Transverse colon (tissue), 4 donors: Measurements from ENCODE around the gene ANKS1B. TPM values are rescaled to one million over a fixed set of nuclear protein-coding genes. Genes with fewer than 3 reads are reported as not detected.

Experiments
- DNase-seq: peaks from one replicate; pipeline ENCODE4 v3.0.0-alpha.2; 2019
- H3K27ac ChIP-seq, 4 donors: fragments of 200-600 bp; sonication (generic); 2 replicates each; pipeline ENCODE4 v1.5.1; 2016 to 2018; ENCODE audit warnings: inconsistent platforms in 4 of 4
- H3K27me3 ChIP-seq: fragments of 200-600 bp; sonication (generic); 2 replicates; pipeline ENCODE4 v1.5.1; 2017; ENCODE audit warnings: inconsistent platforms
- H3K36me3 ChIP-seq, 4 donors: fragments of 200-600 bp; sonication (generic); 2 replicates each; pipeline ENCODE4 v1.5.1; 2017 to 2019; ENCODE audit warnings: inconsistent platforms in 4 of 4
- H3K4me1 ChIP-seq, 4 donors: fragments of 200-600 bp; sonication (generic); 2 replicates each; pipeline ENCODE4 v1.5.1; 2017 to 2020; ENCODE audit warnings: inconsistent platforms in 4 of 4
- H3K4me3 ChIP-seq, 4 donors: fragments of 200-600 bp; sonication (generic); 1 replicate in 1 of 4; 2 replicates in 3 of 4; pipeline versions ENCODE4 v1.5.1 to v1.6.1; 2017 to 2019; ENCODE audit warnings: inconsistent platforms in 4 of 4
- H3K9me3 ChIP-seq, 2 donors: fragments of 200-600 bp; sonication (generic); 2 replicates each; pipeline ENCODE4 v1.5.1; 2017 to 2019; ENCODE audit warnings: inconsistent platforms in 2 of 2
- CTCF ChIP-seq, 5 experiments: fragments of 200-600 bp in 3 of 5; fragments of 450-650 bp in 2 of 5; sonication (generic) in 3 of 5; IDR thresholded peaks; 1 replicate in 2 of 5; 2 replicates in 3 of 5; pipeline ENCODE4 v1.5.1; 2016 to 2017; ENCODE audit warnings: antibody characterized with exemption in 5 of 5, inconsistent platforms in 3 of 5, mild to moderate bottlenecking in 2 of 5, moderate library complexity in 1 of 5
- EP300 ChIP-seq: sonication (generic); formaldehyde crosslinking; IDR thresholded peaks from one replicate; pipeline ENCODE4 v1.6.1; 2017; ENCODE audit warnings: antibody characterized with exemption, low read depth
- POLR2A ChIP-seq: fragments of 450-650 bp; IDR thresholded peaks from one replicate; pipeline ENCODE4 v1.6.1; 2016; ENCODE audit warnings: antibody characterized with exemption, mild to moderate bottlenecking, moderate library complexity
- POLR2AphosphoS5 ChIP-seq, 3 donors: sonication (generic); formaldehyde crosslinking; IDR thresholded peaks; one replicate each; pipeline ENCODE4 v1.6.1; 2016; ENCODE audit warnings: antibody characterized with exemption in 3 of 3
- WGBS, 2 donors: methylation state at CpG; one replicate each; pipeline ENCODE4 v1.1.5; 2018; ENCODE audit warnings: low coverage in 1 of 2; 5-methylcytosine and 5-hydroxymethylcytosine counted together
- in situ Hi-C, 4 donors: fragments of 200-750 bp; cut with MboI; loops; one replicate each; pipeline versions ENCODE4 v1.15.0 to v1.15.1; 2017; ENCODE audit warnings: low sequenced_read_pairs in 3 of 4, low pct_ligation_motif_present in 1 of 4, low pct_unique_long_range_greater_than_20kb in 1 of 4
- intact Hi-C: fragments of 100-400 bp; cut with DNase I; formaldehyde crosslinking; loops from one replicate; pipeline ENCODE4 v1.15.1; 2023; ENCODE audit warnings: low total_unique reads
- total RNA-seq, 4 donors: library from RNA; depleted of rRNA; stranded (reverse); fragments of >200 nt; gene quantifications; one replicate each; pipeline ENCODE4 v1.1.0, GENCODE V29; 2016

ANKS1B gene
- total RNA-seq, 4 donors from 2014 or later = 1.4 to 6.4 (median 3.5) TPM; not detected in 1

- 78 to 93% methylated on average over 2 to 3 of the region's 3 CpGs for WGBS, 2 donors
- no peaks in the 10 kb centered on the region for H3K4me1 ChIP-seq
- H3K9me3 ChIP-seq = no peaks in the 10 kb centered on the region
- intact Hi-C loops = no loop called here
- TF ChIP-seq CTCF (IDR thresholded peaks at IDR 0.05) (no peak), POLR2AphosphoS5 (IDR thresholded peaks at IDR 0.05) (no peak)
- H3K27ac ChIP-seq = no peak overlapping the region
- DNase-seq = no peak
- no peaks in the 10 kb centered on the region for H3K27me3 ChIP-seq
- no peak overlapping the region for H3K4me3 ChIP-seq
- in situ Hi-C loops = no loop called here
- H3K36me3 ChIP-seq = no peaks in the 10 kb centered on the region
Measured at GRCh38 chr12:99713946-99714520, 270.7 kb downstream of the ANKS1B start.

- no peak overlapping the region for H3K4me3 ChIP-seq
- in situ Hi-C loops (no loop called here), intact Hi-C loops (no loop called here)
- DNase-seq = no peak
- H3K27ac ChIP-seq = no peak overlapping the region
- H3K9me3 ChIP-seq = no peaks in the 10 kb centered on the region
- H3K4me1 ChIP-seq = no peaks in the 10 kb centered on the region
- no peaks in the 10 kb centered on the region for H3K27me3 ChIP-seq
- no peaks in the 10 kb centered on the region for H3K36me3 ChIP-seq
- TF ChIP-seq POLR2A (no peak), EP300 (no peak), CTCF (IDR thresholded peaks at IDR 0.05) (no peak), POLR2AphosphoS5 (IDR thresholded peaks at IDR 0.05) (no peak)
Measured at GRCh38 chr12:99712281-99712680, 272.5 kb downstream of the ANKS1B start.

GRCh38 chr12:99711246-99711645 lies 273.5 kb downstream of the ANKS1B start:
- H3K27ac ChIP-seq = no peak overlapping the region
- TF ChIP-seq CTCF (IDR thresholded peaks at IDR 0.05) = no peak
- no peak for TF ChIP-seq POLR2AphosphoS5 (IDR thresholded peaks at IDR 0.05)
- TF ChIP-seq POLR2A = no peak
- TF ChIP-seq EP300 = no peak
- intact Hi-C loops (no loop called here), in situ Hi-C loops (no loop called here)
- no peaks in the 10 kb centered on the region for H3K36me3 ChIP-seq
- H3K4me3 ChIP-seq = no peak overlapping the region
- no peaks in the 10 kb centered on the region for H3K4me1 ChIP-seq
- H3K27me3 ChIP-seq = no peaks in the 10 kb centered on the region
- no peaks in the 10 kb centered on the region for H3K9me3 ChIP-seq
- DNase-seq = no peak
- 56 to 70% methylated on average over 1 of the region's 1 CpG for WGBS, 2 donors

GRCh38 chr12:99709619-99710018 lies 275.1 kb downstream of the ANKS1B start:
- no peaks in the 10 kb centered on the region for H3K27me3 ChIP-seq
- in situ Hi-C loops = no loop called here
- intact Hi-C loops = no loop called here
- no peak for DNase-seq
- H3K4me1 ChIP-seq = no peaks in the 10 kb centered on the region
- H3K4me3 ChIP-seq = no peak overlapping the region
- no peak overlapping the region for H3K27ac ChIP-seq
- no peaks in the 10 kb centered on the region for H3K9me3 ChIP-seq
- TF ChIP-seq POLR2A (no peak), EP300 (no peak)
- no peaks in the 10 kb centered on the region for H3K36me3 ChIP-seq

GRCh38 chr12:99709116-99709515 lies 275.6 kb downstream of the ANKS1B start:
- 94 to 100% methylated on average over 3 of the region's 3 CpGs for WGBS, 2 donors
- H3K9me3 ChIP-seq = no peaks in the 10 kb centered on the region
- no peaks in the 10 kb centered on the region for H3K36me3 ChIP-seq
- DNase-seq = no peak
- intact Hi-C loops = no loop called here
- H3K27me3 ChIP-seq = no peaks in the 10 kb centered on the region
- H3K4me3 ChIP-seq = no peak overlapping the region
- in situ Hi-C loops = no loop called here
- TF ChIP-seq EP300 = no peak
- no peak for TF ChIP-seq POLR2AphosphoS5 (IDR thresholded peaks at IDR 0.05)
- TF ChIP-seq POLR2A = no peak
- no peak for TF ChIP-seq CTCF (IDR thresholded peaks at IDR 0.05)
- H3K4me1 ChIP-seq = no peaks in the 10 kb centered on the region
- no peak overlapping the region for H3K27ac ChIP-seq
